Stimulated activated naive CD8-positive, alpha-beta T cell treated with anti-CD3 and anti-CD28 coated beads, Interleukin-15, amount 100 ng/mL, for 72 hours (primary cell): Measurements from ENCODE around the gene MICAL2.

Source experiments
- ATAC-seq: fragments of 150-1000 bp; cut with Tn5 transposase; 2 replicates; pipeline ENCODE4 v1.10.0; 2021; ENCODE audit warnings: mild to moderate bottlenecking, moderate library complexity
- DNase-seq, 2 donors: peaks; one replicate each; pipeline ENCODE4 v3.0.0; 2021 to 2022
- H3K27ac Mint-ChIP-seq, 2 donors: one replicate each; pipeline ENCODE4 v1.8.0; 2022; ENCODE audit warnings: mild to moderate bottlenecking in 2 of 2, mixed read lengths in 2 of 2, moderate library complexity in 2 of 2
- H3K27me3 Mint-ChIP-seq: one replicate; pipeline ENCODE4 v1.8.0; 2022; ENCODE audit warnings: mixed read lengths
- H3K4me1 Mint-ChIP-seq: one replicate; pipeline ENCODE4 v1.8.0; 2022; ENCODE audit warnings: mild to moderate bottlenecking, mixed read lengths
- H3K4me3 Mint-ChIP-seq, 2 donors: one replicate each; pipeline ENCODE4 v1.8.0; 2022; ENCODE audit warnings: mild to moderate bottlenecking in 2 of 2, mixed read lengths in 2 of 2, moderate library complexity in 1 of 2
- H3K9me3 Mint-ChIP-seq, 2 donors: one replicate each; pipeline ENCODE4 v1.8.0; 2022; ENCODE audit warnings: mixed read lengths in 2 of 2

MICAL2 gene

DNA sequence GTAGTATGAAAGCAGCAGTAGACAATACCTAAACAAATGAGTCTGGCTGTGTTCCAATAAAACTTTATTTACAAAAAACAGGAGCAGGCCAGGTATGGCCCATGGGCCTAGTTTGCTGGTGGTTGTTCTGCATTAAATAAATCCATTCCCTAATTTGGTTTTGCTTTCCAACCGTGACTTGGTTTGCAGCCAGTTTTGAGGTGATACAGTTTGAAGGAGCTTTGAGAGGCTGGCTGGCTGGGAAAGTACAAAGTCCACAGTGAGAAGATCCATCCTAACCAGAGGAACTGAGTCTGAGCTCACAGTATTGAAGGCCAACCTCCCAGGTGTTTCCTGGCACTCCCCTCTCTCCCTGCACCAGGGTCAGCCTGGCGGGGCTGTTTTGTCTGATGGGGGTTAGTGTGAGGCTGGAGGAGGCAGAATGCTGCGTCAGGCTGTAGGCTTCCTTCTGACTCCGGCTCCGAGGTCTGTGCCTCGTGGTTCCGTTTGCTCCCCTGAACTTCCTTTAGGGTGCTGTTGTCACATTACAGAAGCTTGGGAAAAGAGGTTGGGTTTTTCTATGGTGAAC lies 129.5 kb downstream of the MICAL2 start:
- no peaks in the 10 kb centered on the region for H3K27me3 Mint-ChIP-seq
- H3K4me1 Mint-ChIP-seq = peaks cover 52% of the 10 kb centered on the region
- peaks cover 0 to under 1% of the 10 kb centered on the region in 2 donors for H3K9me3 Mint-ChIP-seq
- peak overlapping the region; percentile 51 to 72 for H3K27ac Mint-ChIP-seq
- H3K4me3 Mint-ChIP-seq = no peak overlapping the region
- DNase-seq (no peak), ATAC-seq (no peak)

- ATAC-seq (no peak), DNase-seq (no peak)
- H3K9me3 Mint-ChIP-seq = no peaks in the 10 kb centered on the region
- peak overlapping the region; percentile 23 to 89 for H3K27ac Mint-ChIP-seq
- no peak overlapping the region for H3K4me3 Mint-ChIP-seq
- H3K4me1 Mint-ChIP-seq = peaks cover 44% of the 10 kb centered on the region
- no peaks in the 10 kb centered on the region for H3K27me3 Mint-ChIP-seq
Measured at GRCh38 chr11:12240677-12241076, 130.3 kb downstream of the MICAL2 start.

- H3K4me1 Mint-ChIP-seq = peaks cover 37% of the 10 kb centered on the region
- H3K27me3 Mint-ChIP-seq = no peaks in the 10 kb centered on the region
- H3K4me3 Mint-ChIP-seq = peak overlapping the region; percentile 45 to 49
- ATAC-seq = no peak
- H3K9me3 Mint-ChIP-seq = no peaks in the 10 kb centered on the region
- peak overlapping the region in 1 of 2 donors; percentile 89 for H3K27ac Mint-ChIP-seq
- DNase-seq = no peak
Measured at GRCh38 chr11:12241401-12241800, 131.0 kb downstream of the MICAL2 start.

GRCh38 chr11:12241971-12242672 lies 131.7 kb downstream of the MICAL2 start:
- Mint-ChIP-seq H3K9me3 (no peaks in the 10 kb centered on the region), H3K4me1 (peaks cover 31% of the 10 kb centered on the region), H3K27me3 (no peaks in the 10 kb centered on the region), H3K4me3 (peak overlapping the region; percentile 45 to 49), H3K27ac (peak overlapping the region; percentile 52 to 71)
- DNase-seq = peak; percentile 13 to 29
- peak; percentile 75 for ATAC-seq

DNA sequence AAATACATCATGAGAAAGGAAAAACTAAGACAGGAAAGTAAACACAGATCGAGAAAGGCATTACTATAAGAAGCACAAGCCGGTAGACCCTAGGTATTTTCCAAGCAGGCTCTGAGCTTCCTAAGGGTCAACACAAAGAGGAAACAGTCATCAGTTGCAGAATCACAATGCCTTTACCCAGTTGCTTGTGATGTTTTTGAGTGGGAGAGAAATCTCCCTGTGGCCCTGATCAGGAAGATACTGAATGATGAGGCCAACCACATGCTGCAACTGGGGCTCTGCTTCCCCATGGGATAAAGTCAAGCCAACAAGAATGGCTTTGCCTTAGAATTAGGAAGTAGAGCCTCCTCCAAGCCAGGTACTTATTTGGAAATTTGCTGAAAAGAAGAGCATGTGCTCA lies 132.6 kb downstream of the MICAL2 start:
- H3K4me1 Mint-ChIP-seq = peaks cover 31% of the 10 kb centered on the region
- H3K27ac Mint-ChIP-seq = peak overlapping the region in 1 of 2 donors; percentile 52
- peak overlapping the region in 1 of 2 donors; percentile 49 for H3K4me3 Mint-ChIP-seq
- ATAC-seq (no peak), DNase-seq (no peak)
- H3K27me3 Mint-ChIP-seq = no peaks in the 10 kb centered on the region
- H3K9me3 Mint-ChIP-seq = no peaks in the 10 kb centered on the region

GRCh38 chr11:12243486-12243885 lies 133.1 kb downstream of the MICAL2 start:
- DNase-seq (no peak), ATAC-seq (no peak)
- Mint-ChIP-seq H3K4me3 (peak overlapping the region in 1 of 2 donors; percentile 33), H3K27ac (no peak overlapping the region), H3K9me3 (no peaks in the 10 kb centered on the region), H3K27me3 (no peaks in the 10 kb centered on the region), H3K4me1 (peaks cover 31% of the 10 kb centered on the region)

DNA sequence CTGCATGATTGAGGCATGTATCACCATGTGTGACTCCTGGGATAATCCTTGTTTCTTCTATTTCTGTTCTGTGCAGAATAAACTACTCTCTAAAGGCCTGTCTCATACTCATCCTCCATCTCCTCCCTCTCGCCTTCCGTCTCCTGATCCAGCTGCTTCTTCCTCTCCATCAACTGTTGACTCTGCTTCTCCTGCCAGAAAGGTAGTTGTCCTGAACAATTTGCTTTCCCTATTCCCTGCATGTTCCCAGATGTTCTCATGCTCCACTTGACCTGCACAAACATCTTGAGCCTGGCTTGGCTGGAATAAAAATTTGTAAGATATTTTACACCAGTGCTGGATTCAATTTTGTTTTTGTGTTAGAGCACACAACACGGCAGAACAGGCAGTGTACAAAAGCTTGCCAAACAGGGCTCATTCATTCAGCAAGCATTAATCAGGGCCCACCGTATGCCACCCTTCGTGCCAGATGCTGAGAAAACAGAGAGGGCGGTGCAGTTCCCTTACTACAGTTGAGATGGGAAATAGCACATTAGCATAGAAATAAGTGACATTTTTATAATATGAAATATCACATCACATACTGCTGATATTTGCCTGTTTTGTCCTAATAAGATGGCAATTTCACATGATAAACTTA lies 133.6 kb downstream of the MICAL2 start:
- H3K4me3 Mint-ChIP-seq = no peak overlapping the region
- H3K9me3 Mint-ChIP-seq = no peaks in the 10 kb centered on the region
- no peaks in the 10 kb centered on the region for H3K27me3 Mint-ChIP-seq
- H3K27ac Mint-ChIP-seq = peak overlapping the region in 1 of 2 donors; percentile 4
- no peak for DNase-seq
- peaks cover 31% of the 10 kb centered on the region for H3K4me1 Mint-ChIP-seq
- no peak for ATAC-seq

DNA sequence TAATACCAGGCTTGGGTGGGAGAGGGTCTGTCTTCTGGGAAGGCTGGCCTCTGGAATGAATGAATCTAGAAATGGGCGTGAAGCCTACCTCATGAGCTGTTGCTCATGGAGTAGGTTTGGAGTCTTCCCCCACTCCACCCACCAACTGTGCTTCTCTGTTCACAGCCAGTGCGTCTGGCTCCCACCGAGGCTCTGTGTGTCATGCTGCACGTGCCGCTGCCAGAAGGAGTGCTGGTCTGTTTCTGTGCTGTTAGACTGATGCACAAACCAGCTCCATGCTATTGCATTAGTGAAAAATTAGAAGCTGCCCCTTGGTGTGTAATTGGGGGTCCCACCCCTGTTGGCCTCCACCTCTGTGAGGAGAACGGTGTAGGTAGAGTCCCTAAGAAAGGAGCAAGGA lies 134.7 kb downstream of the MICAL2 start:
- ATAC-seq (no peak), DNase-seq (no peak)
- H3K4me3 Mint-ChIP-seq = no peak overlapping the region
- H3K27me3 Mint-ChIP-seq = no peaks in the 10 kb centered on the region
- H3K4me1 Mint-ChIP-seq = peaks cover 31% of the 10 kb centered on the region
- H3K27ac Mint-ChIP-seq = peak overlapping the region in 1 of 2 donors; percentile 19
- H3K9me3 Mint-ChIP-seq = no peaks in the 10 kb centered on the region

GRCh38 chr11:12245549-12246016 lies 135.2 kb downstream of the MICAL2 start:
- peaks cover 31% of the 10 kb centered on the region for H3K4me1 Mint-ChIP-seq
- H3K4me3 Mint-ChIP-seq = no peak overlapping the region
- DNase-seq = no peak
- H3K27me3 Mint-ChIP-seq = no peaks in the 10 kb centered on the region
- peak; percentile 14 for ATAC-seq
- no peaks in the 10 kb centered on the region for H3K9me3 Mint-ChIP-seq
- H3K27ac Mint-ChIP-seq = peak overlapping the region in 1 of 2 donors; percentile 19

GRCh38 chr11:12246147-12246546 lies 135.8 kb downstream of the MICAL2 start:
- Mint-ChIP-seq H3K4me1 (peaks cover 26% of the 10 kb centered on the region), H3K4me3 (no peak overlapping the region), H3K9me3 (no peaks in the 10 kb centered on the region), H3K27me3 (no peaks in the 10 kb centered on the region), H3K27ac (no peak overlapping the region)
- DNase-seq (no peak), ATAC-seq (no peak)

- H3K27me3 Mint-ChIP-seq = no peaks in the 10 kb centered on the region
- H3K4me3 Mint-ChIP-seq = no peak overlapping the region
- DNase-seq = no peak
- no peak for ATAC-seq
- no peak overlapping the region for H3K27ac Mint-ChIP-seq
- H3K4me1 Mint-ChIP-seq = peaks cover 17% of the 10 kb centered on the region
- no peaks in the 10 kb centered on the region for H3K9me3 Mint-ChIP-seq
Measured at GRCh38 chr11:12246989-12247388, 136.6 kb downstream of the MICAL2 start.

- no peak overlapping the region for H3K4me3 Mint-ChIP-seq
- H3K27ac Mint-ChIP-seq = no peak overlapping the region
- ATAC-seq (no peak), DNase-seq (no peak)
- H3K9me3 Mint-ChIP-seq = no peaks in the 10 kb centered on the region
- H3K27me3 Mint-ChIP-seq = no peaks in the 10 kb centered on the region
- peaks cover 10% of the 10 kb centered on the region for H3K4me1 Mint-ChIP-seq
Measured at GRCh38 chr11:12247543-12248254, 137.3 kb downstream of the MICAL2 start.

DNA sequence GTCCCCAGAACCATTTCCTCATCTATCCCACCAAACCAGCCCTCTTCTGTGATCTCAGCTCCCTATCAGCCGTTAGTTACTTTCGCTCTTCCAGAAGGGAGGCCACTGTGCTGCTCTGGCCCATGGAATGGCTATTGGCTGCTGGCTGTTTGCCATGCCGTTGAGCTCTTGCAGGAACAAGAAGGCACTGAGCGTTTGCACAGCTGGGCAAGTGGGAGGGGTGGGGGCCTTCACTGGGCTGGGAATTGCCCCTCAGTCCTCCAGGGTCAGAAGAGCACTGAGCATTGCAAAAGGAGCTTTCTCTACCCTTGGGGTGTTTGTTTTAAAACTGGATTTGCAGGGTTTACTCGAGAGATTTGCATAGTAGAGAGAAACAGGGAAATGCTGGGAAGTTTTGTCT lies 137.9 kb downstream of the MICAL2 start:
- Mint-ChIP-seq H3K4me1 (peaks cover 4% of the 10 kb centered on the region), H3K27ac (no peak overlapping the region), H3K4me3 (no peak overlapping the region), H3K9me3 (no peaks in the 10 kb centered on the region), H3K27me3 (no peaks in the 10 kb centered on the region)
- ATAC-seq (no peak), DNase-seq (no peak)

DNA sequence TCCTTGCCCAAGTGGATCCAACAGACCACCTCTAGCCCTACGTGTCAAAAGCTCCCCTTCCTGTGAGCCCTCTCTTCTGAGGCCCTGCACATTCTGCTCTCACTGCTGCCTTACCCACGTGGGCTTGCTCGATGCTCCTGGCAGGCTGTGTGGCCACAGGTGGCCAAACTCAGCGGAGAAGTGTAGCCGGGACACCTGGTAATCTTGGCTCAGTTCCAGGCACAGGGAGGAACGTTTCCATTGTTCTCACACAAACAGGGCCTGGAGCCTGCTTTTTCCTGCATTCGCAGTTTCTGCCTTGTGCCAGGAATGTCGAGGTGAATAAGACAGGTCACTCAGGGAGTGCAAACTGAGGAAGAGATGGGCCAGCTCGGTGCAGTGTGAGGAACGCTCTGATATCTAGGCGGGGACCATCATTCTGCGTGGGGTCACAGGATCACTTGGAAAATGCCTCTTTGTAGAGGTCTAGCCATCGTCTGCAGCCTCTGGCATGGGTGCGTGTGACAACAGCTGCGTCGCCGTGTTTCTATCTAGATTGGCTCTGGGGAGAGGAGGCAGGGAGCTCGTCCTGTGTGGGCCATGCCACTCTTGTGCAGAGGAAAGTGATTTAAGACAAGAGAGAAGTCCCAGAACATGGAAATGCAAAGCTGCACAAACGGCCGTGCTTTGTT lies 139.3 kb downstream of the MICAL2 start:
- Mint-ChIP-seq H3K9me3 (no peaks in the 10 kb centered on the region), H3K4me3 (no peak overlapping the region), H3K27ac (no peak overlapping the region), H3K4me1 (no peaks in the 10 kb centered on the region), H3K27me3 (no peaks in the 10 kb centered on the region)
- no peak for DNase-seq
- ATAC-seq = no peak
